ENCODE measurements around the gene NRAP.

- TF ChIP-seq, protein P1, sequence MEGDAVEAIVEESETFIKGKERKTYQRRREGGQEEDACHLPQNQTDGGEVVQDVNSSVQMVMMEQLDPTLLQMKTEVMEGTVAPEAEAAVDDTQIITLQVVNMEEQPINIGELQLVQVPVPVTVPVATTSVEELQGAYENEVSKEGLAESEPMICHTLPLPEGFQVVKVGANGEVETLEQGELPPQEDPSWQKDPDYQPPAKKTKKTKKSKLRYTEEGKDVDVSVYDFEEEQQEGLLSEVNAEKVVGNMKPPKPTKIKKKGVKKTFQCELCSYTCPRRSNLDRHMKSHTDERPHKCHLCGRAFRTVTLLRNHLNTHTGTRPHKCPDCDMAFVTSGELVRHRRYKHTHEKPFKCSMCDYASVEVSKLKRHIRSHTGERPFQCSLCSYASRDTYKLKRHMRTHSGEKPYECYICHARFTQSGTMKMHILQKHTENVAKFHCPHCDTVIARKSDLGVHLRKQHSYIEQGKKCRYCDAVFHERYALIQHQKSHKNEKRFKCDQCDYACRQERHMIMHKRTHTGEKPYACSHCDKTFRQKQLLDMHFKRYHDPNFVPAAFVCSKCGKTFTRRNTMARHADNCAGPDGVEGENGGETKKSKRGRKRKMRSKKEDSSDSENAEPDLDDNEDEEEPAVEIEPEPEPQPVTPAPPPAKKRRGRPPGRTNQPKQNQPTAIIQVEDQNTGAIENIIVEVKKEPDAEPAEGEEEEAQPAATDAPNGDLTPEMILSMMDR (IDR thresholded peaks at IDR 0.05): no peak
- TF ChIP-seq POLR2A (IDR thresholded peaks at IDR 0.05): no peak
Measured at GRCh38 chr10:113687037-113687436, 23.2 kb upstream of the NRAP start.
